ENCODE results near the gene UBAC2. TPM values are rescaled to one million over a fixed set of nuclear protein-coding genes. Genes with fewer than 3 reads are reported as not detected.

Gene UBAC2
- total and polyA plus RNA-seq, 2 of the 8 experiments (the other 6 are each of a cell fraction or from before 2014, with no cell fraction given): 75.9 to 76.9 TPM

DNA sequence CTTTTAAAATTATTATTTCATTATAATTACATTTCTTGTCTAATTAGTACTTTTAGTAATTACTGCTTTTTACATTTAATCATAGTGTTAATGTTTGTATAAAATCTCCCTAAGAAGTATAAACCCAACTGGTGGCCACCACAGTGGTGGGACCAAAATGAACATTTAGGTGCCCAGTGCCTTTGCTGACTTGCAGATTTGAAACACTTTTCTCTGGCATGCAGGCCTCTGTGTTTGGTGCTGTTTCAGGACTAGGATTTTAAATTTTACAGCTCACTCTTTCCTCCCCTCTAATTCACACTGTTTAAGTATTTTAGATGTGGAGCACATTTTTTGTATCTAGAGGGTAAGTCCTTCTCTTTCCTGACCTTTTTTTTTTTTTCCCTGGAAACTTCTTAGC lies 17.5 kb downstream of the UBAC2 start:
- ChIA-PET POLR2A (ENCODE audit: partially characterized antibody) (interaction anchor here (2.1 to 3.0 kb wide), 2 partner anchors 12 to 18 kb away, joined by 5 to 19 read pairs; partner anchors contain the start of gene UBAC2), CTCF (ENCODE audit: partially characterized antibody) (interaction anchor here (0.6 to 2.2 kb wide), 7 partner anchors 9 to 170 kb away, joined by 3 to 14 read pairs (median 4); no protein-coding TSS in a partner anchor)
- FAIRE-seq (no peak), DNase-seq (ENCODE audit: low read depth in 1 of 2, low spot score in 2 of 2) (no peak)
- H3K79me1 ChIP-seq (ENCODE audit: low read depth, low read length): peaks cover 15% of the 10 kb centered on the region
- H3K36me3 ChIP-seq (ENCODE audit: control insufficient read depth in 2 of 4, insufficient read depth in 4 of 4, low read length in 3 of 4): no peaks in the 10 kb centered on the region
- no peak overlapping the region for H3K18ac ChIP-seq (ENCODE audit: extremely low read depth, low read length)
- H2AFZ ChIP-seq (ENCODE audit: low read length): no peak overlapping the region
- no peak overlapping the region for H2AK5ac ChIP-seq (ENCODE audit: low read depth, low read length)
- H2BK15ac ChIP-seq (ENCODE audit: low read length): no peak overlapping the region
- H3K9me3 ChIP-seq (ENCODE audit: insufficient read depth in 2 of 2, low read depth in 1 of 2, low read length in 1 of 2): no peaks in the 10 kb centered on the region
- no peak overlapping the region for H3K56ac ChIP-seq (replicated peaks; ENCODE audit: insufficient read length, low read depth, low read length)
- TF ChIP-seq CREB1 (IDR thresholded peaks at IDR 0.05): no peak
- no peak for TF ChIP-seq EZH2 (IDR thresholded peaks at IDR 0.05; ENCODE audit: low read depth, low read length, severe bottlenecking)
- TF ChIP-seq TBP (IDR thresholded peaks at IDR 0.05; ENCODE audit: low read depth, low read length): no peak
- no peak for TF ChIP-seq CHD1 (IDR thresholded peaks at IDR 0.05; ENCODE audit: low read depth, low read length)
- TF ChIP-seq EGR1 (IDR thresholded peaks at IDR 0.05; ENCODE audit: borderline replicate concordance, low read depth, low read length): no peak
- TF ChIP-seq SIX5 (IDR thresholded peaks at IDR 0.05; ENCODE audit: low read depth, low read length): no peak
- no peak for TF ChIP-seq TCF12 (IDR thresholded peaks at IDR 0.05; ENCODE audit: low read depth, low read length)
- no peak for TF ChIP-seq RAD21 (IDR thresholded peaks at IDR 0.05 in 1 of 2, conservative IDR thresholded peaks at IDR 0.05 in 1 of 2; ENCODE audit: low read depth in 2 of 2, low read length in 2 of 2)
- no peak for TF ChIP-seq CBX5 (IDR thresholded peaks at IDR 0.05; ENCODE audit: low read depth, low read length)
- TF ChIP-seq CTCF (IDR thresholded peaks at IDR 0.05; ENCODE audit: control extremely low read depth in 1 of 3, insufficient read depth in 1 of 3, low read depth in 1 of 3, low read length in 3 of 3): no peak
- no peak overlapping the region for H4K8ac ChIP-seq (ENCODE audit: extremely low read depth, insufficient read depth, low read length)
- peaks cover 4 to 12% (median 11%) of the 10 kb centered on the region in 4 experiments; a peak in 6 of 7 replicates for H3K4me1 ChIP-seq (replicated peaks in 1 of 4; ENCODE audit: control insufficient read depth in 3 of 4, insufficient read depth in 4 of 4, low read length in 3 of 4)
- H3K79me2 ChIP-seq (ENCODE audit: control insufficient read depth in 1 of 2, insufficient read depth in 2 of 2, low read length in 2 of 2): peaks cover 20 to 98% of the 10 kb centered on the region in 2 experiments
- no peak overlapping the region for H2BK12ac ChIP-seq (ENCODE audit: low read depth, low read length)
- no peak overlapping the region for H3K4ac ChIP-seq (replicated peaks; ENCODE audit: insufficient read length, low read depth, low read length)
- H3K9ac ChIP-seq (replicated peaks in 1 of 4; ENCODE audit: extremely low read depth in 1 of 4, low read depth in 3 of 4, low read length in 3 of 4): no peak overlapping the region
- H4K20me1 ChIP-seq (replicated peaks in 1 of 2; ENCODE audit: control insufficient read depth in 1 of 2, insufficient read depth in 2 of 2, low read length in 2 of 2): peaks cover 3 to 4% of the 10 kb centered on the region in 2 experiments
- H2BK5ac ChIP-seq (ENCODE audit: low read depth, low read length): no peak overlapping the region
- no peak overlapping the region for H4K5ac ChIP-seq (ENCODE audit: insufficient read length, low read depth, low read length)
- no peak overlapping the region for H3K14ac ChIP-seq (ENCODE audit: insufficient read length)
- no peak overlapping the region for H2BK20ac ChIP-seq (ENCODE audit: low read length)
- no peak overlapping the region for H3K23ac ChIP-seq (ENCODE audit: insufficient read length)
- H4K91ac ChIP-seq (replicated peaks; ENCODE audit: insufficient read length, low read length): no peak overlapping the region
- H3K27me3 ChIP-seq (replicated peaks in 1 of 4; ENCODE audit: control insufficient read depth in 3 of 4, extremely low read depth in 1 of 4, insufficient read depth in 3 of 4, low read length in 3 of 4): no peaks in the 10 kb centered on the region
- no peaks in the 10 kb centered on the region for H3K23me2 ChIP-seq (ENCODE audit: low read depth, low read length)
- no peak overlapping the region for H2BK120ac ChIP-seq (replicated peaks; ENCODE audit: low read depth, low read length)
- no peak overlapping the region for H3K27ac ChIP-seq (ENCODE audit: low read depth, low read length)
- H3K4me3 ChIP-seq (ENCODE audit: extremely low read depth in 1 of 4, insufficient read depth in 2 of 4, low read depth in 3 of 4, low read length in 4 of 4): no peak overlapping the region
- no peak overlapping the region for H3K4me2 ChIP-seq (ENCODE audit: insufficient read depth in 1 of 2, low read depth in 2 of 2, low read length in 2 of 2)
